ENCODE measurements around the gene ANGPTL2.
"Not testable (repeated sequence)": the region's sequence is repeated elsewhere in the genome, so short reads cannot be mapped to it uniquely, and the experiment has no call there.

ANGPTL2 gene

GRCh38 chr9:127155314-127155960, 33.0 kb upstream of the ANGPTL2 start:
- DNase-seq (ENCODE audit: low read depth in 3 of 3) = no peak

GRCh38 chr9:127154390-127155191, 32.2 kb upstream of the ANGPTL2 start:
- DNase-seq (ENCODE audit: low read depth in 3 of 3) = no peak

GRCh38 chr9:127154003-127154389, 31.6 kb upstream of the ANGPTL2 start:
- DNase-seq (ENCODE audit: low read depth in 3 of 3) = no peak

GRCh38 chr9:127153501-127153900, 31.1 kb upstream of the ANGPTL2 start:
- DNase-seq (ENCODE audit: low read depth in 3 of 3) = no peak

GRCh38 chr9:127149463-127150390, 27.3 kb upstream of the ANGPTL2 start:
- DNase-seq (ENCODE audit: low read depth in 3 of 3) = no peak

GRCh38 chr9:127149010-127149409, 26.6 kb upstream of the ANGPTL2 start:
- DNase-seq (ENCODE audit: low read depth in 3 of 3) = no peak

GRCh38 chr9:127148014-127148413, 25.6 kb upstream of the ANGPTL2 start:
- DNase-seq (ENCODE audit: low read depth in 3 of 3) = no peak

- no peak for DNase-seq (ENCODE audit: low read depth in 3 of 3)
These were observed 24.8 kb upstream of the ANGPTL2 start for GRCh38 chr9:127147251-127147650.

GRCh38 chr9:127146841-127147240, 24.4 kb upstream of the ANGPTL2 start:
- DNase-seq (ENCODE audit: low read depth in 3 of 3) = not testable (repeated sequence)

GRCh38 chr9:127144670-127145445, 22.4 kb upstream of the ANGPTL2 start:
- no peak for DNase-seq (ENCODE audit: low read depth in 3 of 3)

- no peak for DNase-seq (ENCODE audit: low read depth in 3 of 3)
These were observed 21.6 kb upstream of the ANGPTL2 start for GRCh38 chr9:127143920-127144465.

- no peak for DNase-seq (ENCODE audit: low read depth in 3 of 3)
These were observed 20.6 kb upstream of the ANGPTL2 start for GRCh38 chr9:127142931-127143464.

GRCh38 chr9:127142291-127142690, 19.9 kb upstream of the ANGPTL2 start:
- no peak for DNase-seq (ENCODE audit: low read depth in 3 of 3)

- no peak for DNase-seq (ENCODE audit: low read depth in 3 of 3)
These were observed 18.6 kb upstream of the ANGPTL2 start for GRCh38 chr9:127140842-127141675.

- DNase-seq (ENCODE audit: low read depth in 3 of 3) = no peak
These were observed 17.7 kb upstream of the ANGPTL2 start for GRCh38 chr9:127140181-127140580.

GRCh38 chr9:127139775-127140174, 17.3 kb upstream of the ANGPTL2 start:
- DNase-seq (ENCODE audit: low read depth in 3 of 3) = no peak

GRCh38 chr9:127139071-127139731, 16.8 kb upstream of the ANGPTL2 start:
- no peak for DNase-seq (ENCODE audit: low read depth in 3 of 3)

GRCh38 chr9:127138444-127138843, 16.0 kb upstream of the ANGPTL2 start:
- no peak for DNase-seq (ENCODE audit: low read depth in 3 of 3)

GRCh38 chr9:127137640-127138360, 15.4 kb upstream of the ANGPTL2 start:
- no peak for DNase-seq (ENCODE audit: low read depth in 3 of 3)
